Common myeloid progenitor, CD34-positive (primary cell): ENCODE data around the gene PPCDC. TPM values are rescaled to one million over a fixed set of nuclear protein-coding genes. Genes with fewer than 3 reads are reported as not detected.

Experiments used
- CTCF ChIA-PET: fragments of 350-600 bp; sonication (Branson Sonifier 250); formaldehyde crosslinking; loops from one replicate; lab custom pipeline; 2021; ENCODE audit warnings: antibody characterized with exemption; lab: Charles Lee
- POLR2A ChIA-PET: fragments of 350-600 bp; sonication (Branson Sonifier 250); formaldehyde crosslinking; loops from one replicate; lab custom pipeline; 2021; ENCODE audit warnings: antibody characterized with exemption; lab: Charles Lee
- DNase-seq, 3 donors: peaks; one replicate each; pipeline versions ENCODE4 v3.0.0 to v3.0.0-alpha.2; 2013
- H3K27ac ChIP-seq, 2 experiments: 1 replicate in 1 of 2; 2 replicates in 1 of 2; pipeline ENCODE4 v1.7.0; 2013; ENCODE audit warnings: inconsistent platforms in 2 of 2, low read length in 2 of 2, mild to moderate bottlenecking in 2 of 2, low read depth in 1 of 2, moderate library complexity in 1 of 2; ENCODE audit not compliant: severe bottlenecking in 2 of 2, insufficient read depth in 1 of 2, poor library complexity in 1 of 2
- H3K27me3 ChIP-seq, 5 experiments: replicated peaks in 2 of 5; 1 replicate in 3 of 5; 2 replicates in 2 of 5; pipeline versions ENCODE4 v1.6.1 to v1.7.0; 2013; ENCODE audit warnings: low read length in 4 of 5, mild to moderate bottlenecking in 2 of 5, moderate library complexity in 2 of 5, inconsistent platforms in 1 of 5; ENCODE audit not compliant: insufficient read depth in 5 of 5, control insufficient read depth in 4 of 5
- H3K36me3 ChIP-seq, 4 experiments: 1 replicate in 2 of 4; 2 replicates in 2 of 4; pipeline versions ENCODE4 v1.6.1 to v1.7.0; 2013; ENCODE audit warnings: low read length in 3 of 4, control low read depth in 1 of 4, mild to moderate bottlenecking in 1 of 4; ENCODE audit not compliant: control insufficient read depth in 4 of 4, insufficient read depth in 4 of 4
- H3K4me1 ChIP-seq, 4 experiments: 1 replicate in 3 of 4; 2 replicates in 1 of 4; pipeline versions ENCODE4 v1.6.1 to v1.7.1; 2013; ENCODE audit warnings: low read length in 3 of 4, mild to moderate bottlenecking in 3 of 4, control low read depth in 1 of 4, inconsistent platforms in 1 of 4, moderate library complexity in 1 of 4; ENCODE audit not compliant: control insufficient read depth in 4 of 4, insufficient read depth in 4 of 4; ENCODE audit errors: control extremely low read depth in 1 of 4
- H3K4me3 ChIP-seq, 7 experiments: 1 replicate in 4 of 7; 2 replicates in 3 of 7; pipeline versions ENCODE4 v1.5.1 to v1.7.0; 2013; ENCODE audit warnings: mild to moderate bottlenecking in 7 of 7, low read length in 6 of 7, moderate library complexity in 6 of 7, inconsistent platforms in 2 of 7, low read depth in 2 of 7, control low read depth in 1 of 7; ENCODE audit not compliant: insufficient read depth in 4 of 7, control insufficient read depth in 1 of 7; ENCODE audit errors: extremely low read depth in 1 of 7
- H3K9me3 ChIP-seq, 5 experiments: 1 replicate in 4 of 5; 2 replicates in 1 of 5; pipeline versions ENCODE4 v1.6.1 to v1.7.1; 2013; ENCODE audit warnings: low read length in 4 of 5, mild to moderate bottlenecking in 2 of 5, inconsistent platforms in 1 of 5, low read depth in 1 of 5, moderate library complexity in 1 of 5; ENCODE audit not compliant: control insufficient read depth in 4 of 5, insufficient read depth in 2 of 5; ENCODE audit errors: control extremely low read depth in 1 of 5
- WGBS: methylation state at CpG from one replicate; pipeline ENCODE4 v1.1.5; 2013; ENCODE audit not compliant: insufficient coverage; 5-methylcytosine and 5-hydroxymethylcytosine counted together
- polyA plus RNA-seq: library from polyadenylated mRNA; unstranded; fragments of 120-200 nt; gene quantifications from one replicate; pipeline ENCODE4 v1.2.1, GENCODE V29; 2013

The PPCDC gene, protein sequence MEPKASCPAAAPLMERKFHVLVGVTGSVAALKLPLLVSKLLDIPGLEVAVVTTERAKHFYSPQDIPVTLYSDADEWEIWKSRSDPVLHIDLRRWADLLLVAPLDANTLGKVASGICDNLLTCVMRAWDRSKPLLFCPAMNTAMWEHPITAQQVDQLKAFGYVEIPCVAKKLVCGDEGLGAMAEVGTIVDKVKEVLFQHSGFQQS
- polyA plus RNA-seq = 13.4 TPM

DNA sequence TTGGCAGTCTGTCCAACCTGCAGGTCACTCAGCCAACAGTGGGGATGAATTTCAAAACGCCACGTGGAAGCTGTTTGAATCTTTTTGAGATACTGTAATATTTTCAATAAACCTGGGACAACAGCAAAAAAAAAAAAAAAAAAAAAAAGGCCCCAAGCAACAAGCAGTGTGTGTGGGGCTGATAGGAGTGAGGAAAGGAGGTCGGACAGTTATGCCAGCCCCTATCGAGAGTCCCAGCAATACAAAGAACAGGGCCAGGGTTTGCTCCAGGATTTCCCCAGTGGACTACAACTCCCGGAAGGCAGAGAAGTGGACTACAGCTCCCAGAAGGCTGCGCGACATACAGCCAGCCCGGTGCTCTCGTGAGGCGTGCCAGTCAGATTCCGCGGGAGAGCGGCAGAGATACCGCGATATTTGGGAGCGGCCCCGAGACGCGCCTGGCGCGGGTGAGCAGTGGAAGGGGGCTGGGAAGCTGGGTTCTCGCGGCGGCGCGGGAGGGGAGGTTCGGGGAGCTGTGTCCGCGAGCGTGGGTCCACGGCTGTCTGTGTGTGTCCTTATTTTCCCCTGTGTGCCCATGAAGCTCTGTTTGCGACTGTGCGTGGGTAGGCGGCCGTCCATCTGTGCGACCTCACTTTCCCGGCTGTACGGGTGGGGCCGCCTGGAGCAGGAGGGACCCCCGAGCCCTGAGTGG, at the start of gene PPCDC:
TSS of gene PPCDC (plus strand) at position 410 of the 691 bp plus-strand sequence. CDS start 4,729 bp downstream, outside the sequence.
- peak within 1 kb of the TSS; percentile 76 to 91 for H3K27ac ChIP-seq
- ChIA-PET CTCF (interaction anchor here (1.6 to 10.7 kb wide), 2 partner anchors 11 to 183 kb away, joined by 3 to 140 read pairs; no protein-coding TSS in a partner anchor), POLR2A (interaction anchor here (1.0 to 1.6 kb wide), 4 partner anchors 12 to 181 kb away, joined by 3 to 5 read pairs (median 4); no protein-coding TSS in a partner anchor)
- 0% methylated on average over 36 of the region's 40 CpGs for WGBS
- H3K9me3 ChIP-seq = no peaks in the 10 kb centered on the region
- H3K36me3 ChIP-seq = peaks cover 0 to 17% (median 4%) of the 10 kb centered on the region in 4 experiments
- peak; percentile 92 to 94 (median 94) for DNase-seq
- peak within 1 kb of the TSS; percentile 54 to 91 (median 90) for H3K4me3 ChIP-seq
- peaks cover 2 to 69% (median 44%) of the 10 kb centered on the region in 4 experiments for H3K4me1 ChIP-seq
- H3K27me3 ChIP-seq = no peaks in the 10 kb centered on the region

GRCh38 chr15:74976159-74976558, 47.2 kb upstream of the PPCDC start:
- peak in 1 of 3 donors; percentile 29 for DNase-seq
- WGBS = 100% methylated on average over 1 of the region's 1 CpG

GRCh38 chr15:74977599-74977998, 45.8 kb upstream of the PPCDC start:
- Histone ChIP-seq H3K9me3 (no peaks in the 10 kb centered on the region), H3K4me1 (no peaks in the 10 kb centered on the region), H3K4me3 (no peak overlapping the region), H3K36me3 (no peaks in the 10 kb centered on the region), H3K27ac (no peak overlapping the region), H3K27me3 (peaks cover 0 to 6% (median 0%) of the 10 kb centered on the region in 5 experiments)
- WGBS = 100% methylated on average over 1 of the region's 4 CpGs
- no peak for DNase-seq
- CTCF ChIA-PET = interaction anchor here (1.9 to 2.2 kb wide), 2 partner anchors 11 to 23 kb away, joined by 6 to 7 read pairs; no protein-coding TSS in a partner anchor
- POLR2A ChIA-PET = no interaction called here

More at GRCh38 chr15:74976159-74976558, 47.2 kb upstream of the PPCDC start:
- no peak overlapping the region for H3K27ac ChIP-seq
- peaks cover 0 to 3% (median 0%) of the 10 kb centered on the region in 5 experiments for H3K27me3 ChIP-seq
- ChIA-PET POLR2A (no interaction called here), CTCF (interaction anchor here (1.0 kb wide), 2 partner anchors 12 to 25 kb away, joined by 3 read pairs; no protein-coding TSS in a partner anchor)
- no peaks in the 10 kb centered on the region for H3K36me3 ChIP-seq
- no peak overlapping the region for H3K4me3 ChIP-seq
- H3K4me1 ChIP-seq = no peaks in the 10 kb centered on the region
- no peaks in the 10 kb centered on the region for H3K9me3 ChIP-seq

DNA sequence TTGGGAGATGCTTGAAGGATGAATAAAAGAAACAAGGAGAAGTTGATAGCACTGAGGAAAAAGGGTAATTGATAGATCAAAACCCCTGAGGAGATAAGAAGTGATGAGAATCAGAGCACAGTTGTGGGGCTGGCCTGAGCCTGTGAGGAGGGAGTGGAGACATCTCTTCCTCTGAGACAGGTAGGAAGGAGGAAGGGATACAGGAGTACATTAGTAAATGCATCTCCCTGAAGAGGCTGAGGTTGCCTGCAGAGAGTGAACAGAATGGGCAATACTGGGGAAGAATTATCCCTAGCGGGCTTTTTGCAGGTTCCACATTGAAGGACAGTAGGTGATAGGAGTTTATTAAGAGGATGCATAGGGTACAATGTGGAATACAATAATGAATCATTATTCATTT, 45.3 kb upstream of the PPCDC start:
- Histone ChIP-seq H3K36me3 (no peaks in the 10 kb centered on the region), H3K27ac (no peak overlapping the region), H3K27me3 (peaks cover 0 to 6% (median 0%) of the 10 kb centered on the region in 5 experiments), H3K4me1 (no peaks in the 10 kb centered on the region), H3K4me3 (no peak overlapping the region), H3K9me3 (no peaks in the 10 kb centered on the region)
- DNase-seq = no peak
- WGBS = no CpG with 5 or more reads among the region's 1 CpG
- ChIA-PET POLR2A (no interaction called here), CTCF (interaction anchor here (1.9 to 2.2 kb wide), 2 partner anchors 10 to 23 kb away, joined by 6 to 7 read pairs; no protein-coding TSS in a partner anchor)

- no peaks in the 10 kb centered on the region for H3K36me3 ChIP-seq
- WGBS = 58% methylated on average over 3 of the region's 3 CpGs
- DNase-seq = no peak
- H3K4me1 ChIP-seq = no peaks in the 10 kb centered on the region
- H3K9me3 ChIP-seq = no peaks in the 10 kb centered on the region
- no peak overlapping the region for H3K4me3 ChIP-seq
- ChIA-PET CTCF (interaction anchor here (1.0 to 2.2 kb wide), 3 partner anchors 10 to 23 kb away, joined by 4 to 7 read pairs (median 6); no protein-coding TSS in a partner anchor), POLR2A (no interaction called here)
- H3K27me3 ChIP-seq = peaks cover 0 to 6% (median 0%) of the 10 kb centered on the region in 5 experiments
- no peak overlapping the region for H3K27ac ChIP-seq
Observed at GRCh38 chr15:74978503-74978902, 44.9 kb upstream of the PPCDC start.

DNA sequence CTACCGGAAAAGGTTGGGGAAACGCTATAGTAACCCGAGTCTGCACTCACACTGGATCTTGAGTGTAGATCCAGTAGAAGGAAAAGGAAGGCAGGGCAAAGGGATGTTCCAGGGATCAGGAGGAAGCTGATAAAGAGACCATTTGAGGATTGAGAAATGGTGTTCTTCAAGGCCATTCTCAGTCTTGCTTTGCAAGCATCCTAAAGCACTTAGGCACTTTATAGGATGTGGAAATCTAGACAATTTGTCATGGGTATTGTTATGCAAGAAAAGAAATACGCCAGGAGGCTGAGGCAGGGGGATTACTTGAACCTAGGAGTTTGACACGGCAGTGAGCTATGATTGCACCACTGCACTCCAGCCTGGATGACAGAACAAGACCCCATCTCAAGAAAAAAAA, 41.2 kb upstream of the PPCDC start:
- H3K27me3 ChIP-seq = peaks cover 0 to 11% (median 0%) of the 10 kb centered on the region in 5 experiments
- no peak overlapping the region for H3K4me3 ChIP-seq
- peaks cover 0 to 5% (median 0%) of the 10 kb centered on the region in 4 experiments for H3K4me1 ChIP-seq
- POLR2A ChIA-PET = no interaction called here
- DNase-seq = no peak
- no peaks in the 10 kb centered on the region for H3K36me3 ChIP-seq
- no peaks in the 10 kb centered on the region for H3K9me3 ChIP-seq
- CTCF ChIA-PET = no interaction called here
- H3K27ac ChIP-seq = no peak overlapping the region
- 60% methylated on average over 1 of the region's 5 CpGs for WGBS
